Effector memory CD4-positive, alpha-beta T cell (primary cell): ENCODE results near the gene THSD1.
"Not testable (repeated sequence)": the region's sequence is repeated elsewhere in the genome, so short reads cannot be mapped to it uniquely, and the experiment has no call there.

Experiments used
- DNase-seq, 3 donors: peaks; one replicate each; pipeline ENCODE4 v3.0.0-alpha.2; 2020
- H3K27ac ChIP-seq: 2 replicates; pipeline ENCODE4 v1.7.0; 2013; ENCODE audit warnings: mild to moderate bottlenecking, low read length, moderate library complexity; ENCODE audit not compliant: insufficient read depth, poor library complexity, severe bottlenecking
- H3K27me3 ChIP-seq: replicated peaks from 2 replicates; pipeline ENCODE4 v1.7.0; 2013; ENCODE audit warnings: mild to moderate bottlenecking, low read length; ENCODE audit not compliant: insufficient read depth, control insufficient read depth, poor library complexity, severe bottlenecking
- H3K36me3 ChIP-seq: 2 replicates; pipeline ENCODE4 v1.7.0; 2013; ENCODE audit warnings: mild to moderate bottlenecking, low read length, moderate library complexity; ENCODE audit not compliant: control insufficient read depth, insufficient read depth
- H3K4me1 ChIP-seq: 2 replicates; pipeline ENCODE4 v1.7.0; 2013; ENCODE audit warnings: low read length, mild to moderate bottlenecking; ENCODE audit not compliant: control insufficient read depth, insufficient read depth, poor library complexity, severe bottlenecking
- H3K4me3 ChIP-seq: 2 replicates; pipeline ENCODE4 v1.7.0; 2013; ENCODE audit warnings: low read length, low read depth, mild to moderate bottlenecking; ENCODE audit not compliant: insufficient read depth, poor library complexity, severe bottlenecking
- H3K9me3 ChIP-seq: 2 replicates; pipeline ENCODE4 v1.7.0; 2013; ENCODE audit warnings: mild to moderate bottlenecking, low read length, moderate library complexity; ENCODE audit not compliant: control insufficient read depth

Gene THSD1

GRCh38 chr13:52411629-52412028, 5.7 kb upstream of the THSD1 start:
- H3K4me3 ChIP-seq: no peak overlapping the region
- DNase-seq: no peak
- H3K27me3 ChIP-seq: no peaks in the 10 kb centered on the region
- no peaks in the 10 kb centered on the region for H3K9me3 ChIP-seq
- H3K36me3 ChIP-seq: peaks cover 25% of the 10 kb centered on the region
- H3K27ac ChIP-seq: no peak overlapping the region
- H3K4me1 ChIP-seq: no peaks in the 10 kb centered on the region

GRCh38 chr13:52408071-52408658, 2.2 kb upstream of the THSD1 start:
- peaks cover 23% of the 10 kb centered on the region for H3K4me1 ChIP-seq
- not testable (repeated sequence) for DNase-seq, H3K4me3 ChIP-seq, H3K9me3 ChIP-seq, H3K36me3 ChIP-seq, H3K27ac ChIP-seq, H3K27me3 ChIP-seq

- not testable (repeated sequence) for H3K27me3 ChIP-seq, H3K9me3 ChIP-seq, DNase-seq, H3K27ac ChIP-seq, H3K36me3 ChIP-seq, H3K4me3 ChIP-seq
- H3K4me1 ChIP-seq: peaks cover 23% of the 10 kb centered on the region
These were observed 1.5 kb upstream of the THSD1 start for GRCh38 chr13:52407436-52407835.

- Histone ChIP-seq H3K36me3 (no peaks in the 10 kb centered on the region), H3K27me3 (peaks cover 3% of the 10 kb centered on the region), H3K27ac (no peak overlapping the region), H3K4me1 (peaks cover 23% of the 10 kb centered on the region), H3K4me3 (peak overlapping the region; percentile 49), H3K9me3 (no peaks in the 10 kb centered on the region)
- DNase-seq: no peak
These were observed 657 bp upstream of the THSD1 start for GRCh38 chr13:52406629-52407028.

GRCh38 chr13:52405369-52405766, 604 bp downstream of the THSD1 start:
- H3K4me1 ChIP-seq: peaks cover 23% of the 10 kb centered on the region
- peaks cover 3% of the 10 kb centered on the region for H3K27me3 ChIP-seq
- H3K27ac ChIP-seq: no peak overlapping the region
- H3K9me3 ChIP-seq: no peaks in the 10 kb centered on the region
- H3K4me3 ChIP-seq: peak overlapping the region; percentile 49
- no peaks in the 10 kb centered on the region for H3K36me3 ChIP-seq
- DNase-seq: no peak

GRCh38 chr13:52399708-52400107, 6.3 kb downstream of the THSD1 start:
- DNase-seq: no peak

GRCh38 chr13:52399046-52399445, 6.9 kb downstream of the THSD1 start:
- H3K4me3 ChIP-seq: no peak overlapping the region
- peaks cover 2% of the 10 kb centered on the region for H3K4me1 ChIP-seq
- no peaks in the 10 kb centered on the region for H3K9me3 ChIP-seq
- no peaks in the 10 kb centered on the region for H3K36me3 ChIP-seq
- DNase-seq: no peak
- H3K27ac ChIP-seq: no peak overlapping the region
- H3K27me3 ChIP-seq: peaks cover 3% of the 10 kb centered on the region

More at GRCh38 chr13:52399708-52400107, 6.3 kb downstream of the THSD1 start:
- Histone ChIP-seq H3K4me3 (no peak overlapping the region), H3K4me1 (peaks cover 8% of the 10 kb centered on the region), H3K9me3 (no peaks in the 10 kb centered on the region), H3K27ac (no peak overlapping the region), H3K27me3 (peaks cover 3% of the 10 kb centered on the region), H3K36me3 (no peaks in the 10 kb centered on the region)

- Histone ChIP-seq H3K4me3 (no peak overlapping the region), H3K27ac (no peak overlapping the region), H3K4me1 (no peaks in the 10 kb centered on the region), H3K27me3 (no peaks in the 10 kb centered on the region), H3K9me3 (no peaks in the 10 kb centered on the region), H3K36me3 (no peaks in the 10 kb centered on the region)
- no peak for DNase-seq
These were observed 10.3 kb downstream of the THSD1 start for GRCh38 chr13:52395704-52396103.

GRCh38 chr13:52394586-52394985, 11.4 kb downstream of the THSD1 start:
- Histone ChIP-seq H3K4me3 (no peak overlapping the region), H3K27me3 (no peaks in the 10 kb centered on the region), H3K4me1 (no peaks in the 10 kb centered on the region), H3K27ac (no peak overlapping the region), H3K9me3 (no peaks in the 10 kb centered on the region), H3K36me3 (no peaks in the 10 kb centered on the region)
- DNase-seq: no peak

- no peak for DNase-seq
- Histone ChIP-seq H3K27ac (no peak overlapping the region), H3K9me3 (no peaks in the 10 kb centered on the region), H3K27me3 (no peaks in the 10 kb centered on the region), H3K36me3 (no peaks in the 10 kb centered on the region), H3K4me1 (no peaks in the 10 kb centered on the region), H3K4me3 (no peak overlapping the region)
These were observed 12.2 kb downstream of the THSD1 start for GRCh38 chr13:52393572-52394357.
